ENCODE results near the gene ELMOD1.

- TF ChIP-seq SMC3 (IDR thresholded peaks at IDR 0.05; ENCODE audit: low read depth, low read length): no peak
- no peak for TF ChIP-seq RCOR1 (IDR thresholded peaks at IDR 0.05; ENCODE audit: insufficient replicate concordance, low read length)
- TF ChIP-seq POLR2A (IDR thresholded peaks at IDR 0.05; ENCODE audit: low read depth, low read length): no peak
- TF ChIP-seq, protein P1, sequence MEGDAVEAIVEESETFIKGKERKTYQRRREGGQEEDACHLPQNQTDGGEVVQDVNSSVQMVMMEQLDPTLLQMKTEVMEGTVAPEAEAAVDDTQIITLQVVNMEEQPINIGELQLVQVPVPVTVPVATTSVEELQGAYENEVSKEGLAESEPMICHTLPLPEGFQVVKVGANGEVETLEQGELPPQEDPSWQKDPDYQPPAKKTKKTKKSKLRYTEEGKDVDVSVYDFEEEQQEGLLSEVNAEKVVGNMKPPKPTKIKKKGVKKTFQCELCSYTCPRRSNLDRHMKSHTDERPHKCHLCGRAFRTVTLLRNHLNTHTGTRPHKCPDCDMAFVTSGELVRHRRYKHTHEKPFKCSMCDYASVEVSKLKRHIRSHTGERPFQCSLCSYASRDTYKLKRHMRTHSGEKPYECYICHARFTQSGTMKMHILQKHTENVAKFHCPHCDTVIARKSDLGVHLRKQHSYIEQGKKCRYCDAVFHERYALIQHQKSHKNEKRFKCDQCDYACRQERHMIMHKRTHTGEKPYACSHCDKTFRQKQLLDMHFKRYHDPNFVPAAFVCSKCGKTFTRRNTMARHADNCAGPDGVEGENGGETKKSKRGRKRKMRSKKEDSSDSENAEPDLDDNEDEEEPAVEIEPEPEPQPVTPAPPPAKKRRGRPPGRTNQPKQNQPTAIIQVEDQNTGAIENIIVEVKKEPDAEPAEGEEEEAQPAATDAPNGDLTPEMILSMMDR (conservative IDR thresholded peaks at IDR 0.05; ENCODE audit: low read depth, low read length): no peak
- no peak for TF ChIP-seq ELK1 (IDR thresholded peaks at IDR 0.05; ENCODE audit: borderline replicate concordance, low read depth, low read length)
- no peak for TF ChIP-seq RFX5 (IDR thresholded peaks at IDR 0.05; ENCODE audit: low read depth, low read length)
- TF ChIP-seq MXI1 (IDR thresholded peaks at IDR 0.05; ENCODE audit: borderline replicate concordance, low read depth, low read length): no peak
- TF ChIP-seq, protein P2, sequence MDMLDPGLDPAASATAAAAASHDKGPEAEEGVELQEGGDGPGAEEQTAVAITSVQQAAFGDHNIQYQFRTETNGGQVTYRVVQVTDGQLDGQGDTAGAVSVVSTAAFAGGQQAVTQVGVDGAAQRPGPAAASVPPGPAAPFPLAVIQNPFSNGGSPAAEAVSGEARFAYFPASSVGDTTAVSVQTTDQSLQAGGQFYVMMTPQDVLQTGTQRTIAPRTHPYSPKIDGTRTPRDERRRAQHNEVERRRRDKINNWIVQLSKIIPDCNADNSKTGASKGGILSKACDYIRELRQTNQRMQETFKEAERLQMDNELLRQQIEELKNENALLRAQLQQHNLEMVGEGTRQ (IDR thresholded peaks at IDR 0.05; ENCODE audit: low read depth, low read length): no peak
- TF ChIP-seq MAFK (IDR thresholded peaks at IDR 0.05; ENCODE audit: low read depth, low read length): no peak
These were observed 114.1 kb downstream of the ELMOD1 start for GRCh38 chr11:107705027-107705426.
